GM12875 (cell line): ENCODE measurements around the gene RNF135.

Experiments
- H3K4me3 ChIP-seq: one replicate; pipeline ENCODE4 v1.5.1; 2011; ENCODE audit warnings: low read depth, low read length, control low read depth
- CTCF ChIP-seq: IDR thresholded peaks from 2 replicates; pipeline ENCODE4 v1.5.1; 2011; ENCODE audit warnings: low read depth, mild to moderate bottlenecking, control low read depth, inconsistent platforms, low read length, moderate library complexity, borderline replicate concordance; ENCODE audit not compliant: insufficient read depth

Gene RNF135

GRCh38 chr17:30996486-30996885, 25.6 kb downstream of the RNF135 start:
- H3K4me3 ChIP-seq = no peak overlapping the region
- no peak for TF ChIP-seq CTCF

GRCh38 chr17:30997270-30997669, 26.4 kb downstream of the RNF135 start:
- TF ChIP-seq CTCF = no peak
- no peak overlapping the region for H3K4me3 ChIP-seq

- no peak for TF ChIP-seq CTCF
- no peak overlapping the region for H3K4me3 ChIP-seq
Measured at GRCh38 chr17:30997842-30998241, 27.0 kb downstream of the RNF135 start.

GRCh38 chr17:31002047-31002446, 31.2 kb downstream of the RNF135 start:
- no peak for TF ChIP-seq CTCF
- H3K4me3 ChIP-seq = no peak overlapping the region

GRCh38 chr17:31003225-31003866, 32.5 kb downstream of the RNF135 start:
- H3K4me3 ChIP-seq = no peak overlapping the region

GRCh38 chr17:31004160-31004559, 33.3 kb downstream of the RNF135 start:
- H3K4me3 ChIP-seq = no peak overlapping the region
- no peak for TF ChIP-seq CTCF

More at GRCh38 chr17:31003225-31003866, 32.5 kb downstream of the RNF135 start:
- TF ChIP-seq CTCF = no peak

- no peak for TF ChIP-seq CTCF
- H3K4me3 ChIP-seq = peak overlapping the region; percentile 80
Measured at GRCh38 chr17:31007695-31008373, 37.0 kb downstream of the RNF135 start.
